ENCODE results near the gene OVAAL.

Gene OVAAL

DNA sequence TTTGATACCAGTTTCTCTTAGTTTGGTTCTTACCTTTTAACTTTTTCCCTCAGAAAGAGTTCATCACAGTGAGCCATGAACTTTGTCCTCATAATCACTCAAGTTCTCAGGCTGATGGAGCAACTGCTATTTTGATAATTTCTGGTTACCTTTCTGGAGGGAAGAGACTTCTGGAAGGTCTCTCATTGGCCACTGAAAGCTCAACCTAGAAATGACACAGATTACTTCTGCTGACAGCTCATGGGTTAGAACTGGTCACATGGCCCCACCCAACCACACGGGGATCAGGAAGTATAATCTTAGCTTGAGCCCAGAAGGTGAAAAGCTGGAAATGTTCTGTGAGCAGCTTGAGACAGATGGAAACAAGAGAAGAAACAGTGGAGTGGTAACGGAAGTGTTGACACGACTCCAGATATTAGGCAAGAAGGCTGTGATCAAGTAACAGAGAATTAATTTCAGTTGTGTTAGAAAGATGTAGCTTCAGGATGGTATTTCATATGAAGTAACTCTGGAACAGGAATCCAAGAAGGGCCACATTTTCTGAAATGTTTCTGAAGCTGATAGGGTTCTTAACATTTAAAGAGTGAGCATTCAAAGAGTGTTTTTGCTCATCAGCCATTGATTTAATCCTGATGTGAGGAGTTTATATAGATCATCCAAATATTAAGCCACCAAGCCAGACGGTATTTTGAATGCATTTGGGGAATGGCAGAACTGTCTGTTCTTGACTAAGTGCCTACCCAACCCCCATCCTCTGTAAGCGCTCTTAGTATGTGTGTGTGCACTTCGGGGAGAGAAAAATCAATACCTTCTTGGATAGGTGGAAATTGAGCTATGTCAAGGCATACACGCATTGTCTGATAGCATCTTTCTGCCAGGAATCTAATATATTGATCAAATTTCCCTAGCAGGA lies 51.1 kb downstream of the OVAAL start:
- FAIRE-seq: no peak

DNA sequence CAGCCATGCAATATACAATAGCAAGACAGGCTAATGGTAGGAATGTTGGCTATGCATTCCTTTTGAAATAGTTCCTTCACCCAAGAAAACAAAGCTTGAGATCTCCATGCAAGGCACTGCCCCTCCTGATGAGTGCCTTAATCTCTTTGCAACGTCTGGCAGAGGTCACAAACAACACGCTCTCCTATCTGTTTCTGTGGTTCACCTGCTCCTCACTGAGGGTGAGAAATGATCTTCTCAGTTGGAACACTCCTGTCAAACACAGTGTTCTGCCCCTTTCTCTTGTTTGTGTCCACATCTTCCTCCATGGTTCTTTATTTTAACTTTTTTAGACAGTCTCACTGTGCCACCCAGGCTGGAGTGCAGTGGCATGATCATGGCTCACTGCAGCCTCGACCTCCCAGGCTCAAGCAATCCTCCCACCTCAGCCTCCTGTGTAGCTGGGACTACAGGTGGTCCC lies 51.8 kb downstream of the OVAAL start:
- FAIRE-seq: no peak

DNA sequence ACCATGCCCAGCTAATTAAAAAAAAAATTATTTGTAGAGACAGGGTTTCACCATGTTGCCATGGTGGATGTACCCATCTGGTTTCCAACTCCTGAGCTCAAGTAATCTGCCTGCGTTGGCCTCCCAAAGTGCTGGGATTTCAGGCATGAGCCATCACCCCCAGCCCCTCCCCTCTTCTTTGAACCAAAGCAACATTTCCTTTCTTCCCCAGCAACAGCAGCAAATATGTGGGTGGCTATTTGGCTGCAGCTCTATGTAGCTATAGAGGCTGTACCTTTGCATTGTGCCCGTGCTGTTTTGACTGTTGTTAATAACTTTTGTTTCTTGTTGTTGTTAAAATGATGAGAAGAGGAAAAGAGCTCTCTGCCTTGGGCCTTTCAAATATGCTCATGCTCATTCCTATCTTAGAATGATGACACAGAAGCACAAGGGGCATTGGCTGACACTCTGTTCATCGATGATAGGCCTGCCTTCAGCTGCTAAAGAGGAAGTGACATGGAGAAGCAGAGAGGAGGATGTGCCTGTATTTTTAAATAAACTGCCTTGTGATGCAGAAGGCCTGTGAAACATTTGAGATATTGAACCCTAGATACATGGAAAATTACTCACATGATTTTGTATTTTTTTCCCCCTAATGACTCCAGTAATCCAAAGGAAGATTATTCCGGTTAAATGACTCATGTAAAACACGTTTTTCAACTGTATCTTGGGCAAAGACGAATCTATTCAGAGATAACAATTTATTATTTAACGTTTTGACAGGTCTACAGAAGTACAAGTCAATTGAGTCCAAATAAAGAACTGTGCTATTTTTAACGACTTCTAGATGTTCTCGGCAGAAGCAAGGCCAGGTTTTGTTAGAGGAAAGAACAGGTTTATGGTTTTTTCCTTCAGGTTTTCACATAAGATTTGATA lies 52.5 kb downstream of the OVAAL start:
- no peak for FAIRE-seq

DNA sequence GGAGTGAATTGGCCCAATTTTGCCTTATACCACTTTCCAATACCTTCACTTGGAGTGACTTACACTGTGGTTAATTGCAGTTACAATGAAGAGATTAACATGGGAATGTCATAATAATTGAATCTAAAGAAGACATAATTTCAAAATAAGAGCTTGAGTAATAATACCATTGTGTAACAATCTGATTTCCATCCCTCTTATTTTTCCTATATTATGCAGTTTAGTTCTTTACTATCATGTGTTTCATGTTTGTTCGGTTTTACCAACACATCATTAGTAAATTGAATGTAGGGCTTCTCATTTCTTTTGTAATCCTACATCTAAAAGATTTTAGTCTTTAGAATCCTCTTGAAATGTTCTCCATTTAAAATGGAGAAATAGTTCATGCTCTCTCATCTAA lies 53.9 kb downstream of the OVAAL start:
- no peak for FAIRE-seq

DNA sequence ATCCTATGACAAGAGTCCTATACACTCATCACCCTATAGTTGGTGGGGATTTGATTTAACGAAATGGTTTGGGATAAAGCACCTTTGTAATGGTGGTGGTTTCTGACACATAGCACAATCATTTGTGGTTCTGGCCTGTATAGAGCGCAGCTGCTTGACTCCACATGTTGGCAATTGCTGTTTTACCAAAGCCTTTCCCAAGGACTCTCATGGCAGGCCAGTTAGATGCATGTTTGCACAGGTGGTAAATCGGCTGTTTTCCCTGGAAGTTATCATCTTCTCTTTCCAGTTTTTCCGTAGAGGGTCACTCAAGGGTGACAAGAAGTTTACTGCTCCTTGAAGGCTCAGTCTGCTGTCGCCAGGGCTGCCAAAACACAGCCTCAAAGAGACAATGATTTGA lies 56.0 kb downstream of the OVAAL start:
- no peak for FAIRE-seq

DNA sequence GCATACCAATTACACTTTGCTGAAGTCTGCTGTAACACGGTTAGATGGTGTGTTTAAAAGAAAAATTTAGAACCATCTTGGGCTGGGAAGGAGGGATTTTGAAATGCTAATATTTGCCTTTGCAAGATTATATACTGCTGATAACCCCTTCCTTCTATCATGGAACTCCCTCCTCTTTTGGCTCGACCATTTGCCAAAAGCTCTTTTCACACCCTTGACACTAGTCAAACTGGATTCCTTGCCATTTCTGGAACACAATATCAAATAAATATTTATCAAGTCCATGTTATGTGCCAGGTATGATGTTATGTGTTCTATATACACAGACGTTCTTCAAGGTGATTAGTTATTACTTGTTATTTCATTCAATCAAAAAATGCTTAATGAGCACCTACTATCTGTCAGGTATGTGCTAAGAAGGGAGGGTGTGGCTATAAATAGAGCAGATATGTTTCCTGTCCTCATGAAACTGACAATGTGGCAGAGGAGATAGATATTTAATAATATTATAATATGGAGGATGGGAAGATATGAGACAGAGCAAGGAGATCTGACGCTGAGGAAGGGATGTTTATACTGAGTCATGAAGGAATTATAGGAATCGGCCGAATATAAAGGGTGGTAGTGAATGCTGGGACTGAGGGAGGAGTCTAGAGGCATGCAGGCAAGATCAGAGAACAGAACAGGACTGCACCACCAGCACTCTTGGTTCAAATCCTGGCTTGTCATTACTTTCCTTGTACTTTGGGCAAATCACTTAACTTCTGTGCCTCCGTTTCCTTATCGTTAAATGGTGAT lies 56.9 kb downstream of the OVAAL start:
- FAIRE-seq: no peak
